HG02943 (cell line): Measurements from ENCODE around the gene HDAC11.
A peak's percentile ranks its signal among the peaks of the same experiment; 100 is the strongest.
"Not testable (repeated sequence)": the region's sequence is repeated elsewhere in the genome, so short reads cannot be mapped to it uniquely, and the experiment has no call there.

Source experiments
- ATAC-seq: cut with Tn5 transposase; IDR thresholded peaks from one replicate; pipeline ENCODE4 v1.9.1; 2021; ENCODE audit warnings: mild to moderate bottlenecking, low read depth, moderate library complexity; ENCODE audit not compliant: unreplicated experiment

The HDAC11 gene

DNA sequence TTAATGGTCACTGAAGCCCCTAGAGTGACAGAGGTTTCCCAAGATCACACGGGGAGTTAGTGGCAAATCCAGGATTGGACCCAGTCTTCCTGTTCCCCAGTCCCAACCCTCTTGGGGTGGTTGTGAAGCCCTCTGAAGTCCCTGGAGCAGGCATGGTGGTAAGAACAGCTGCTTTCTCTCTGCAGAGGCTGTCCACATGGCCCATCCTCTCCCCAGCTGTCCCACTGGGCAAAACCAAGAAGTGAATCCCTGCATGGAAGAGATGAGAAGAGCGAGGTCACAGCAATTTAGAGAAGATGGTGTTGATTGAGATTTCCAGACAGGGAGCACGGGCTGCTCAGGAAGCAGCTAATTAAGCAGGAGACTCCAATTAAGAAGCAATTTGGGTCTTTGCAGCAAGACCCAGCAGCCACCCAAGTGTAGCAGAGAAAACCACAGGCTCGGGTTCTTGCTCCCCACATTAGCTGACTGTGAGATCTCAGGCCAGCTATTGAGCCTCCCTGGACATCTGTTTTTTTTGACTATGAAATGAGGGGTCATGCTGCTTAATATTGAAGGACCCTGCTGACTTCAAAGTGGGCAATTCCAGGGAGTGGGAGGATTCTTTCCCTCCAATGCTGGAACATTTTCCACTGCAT is 14.8 kb upstream of the HDAC11 start:
- no peak for ATAC-seq

DNA sequence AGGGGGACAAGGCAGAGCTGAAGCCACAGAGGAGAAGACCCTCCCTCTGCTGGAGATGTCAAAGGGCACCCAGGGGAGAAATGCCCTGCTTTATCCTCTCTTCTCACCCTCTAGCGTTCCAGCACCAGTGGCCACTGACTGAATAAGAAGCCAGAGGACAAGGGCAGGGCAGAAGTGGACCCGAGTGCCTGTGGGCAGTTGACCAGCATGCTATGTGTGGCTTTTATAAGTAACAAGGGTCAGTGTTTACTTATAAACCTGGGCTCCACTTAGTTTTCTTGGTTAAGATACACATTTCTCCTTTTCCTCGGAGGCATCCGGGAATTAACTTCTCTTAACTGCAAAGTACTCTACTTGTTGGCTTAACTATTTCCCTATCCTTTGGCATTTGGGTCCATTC is 13.3 kb upstream of the HDAC11 start:
- ATAC-seq = no peak

DNA sequence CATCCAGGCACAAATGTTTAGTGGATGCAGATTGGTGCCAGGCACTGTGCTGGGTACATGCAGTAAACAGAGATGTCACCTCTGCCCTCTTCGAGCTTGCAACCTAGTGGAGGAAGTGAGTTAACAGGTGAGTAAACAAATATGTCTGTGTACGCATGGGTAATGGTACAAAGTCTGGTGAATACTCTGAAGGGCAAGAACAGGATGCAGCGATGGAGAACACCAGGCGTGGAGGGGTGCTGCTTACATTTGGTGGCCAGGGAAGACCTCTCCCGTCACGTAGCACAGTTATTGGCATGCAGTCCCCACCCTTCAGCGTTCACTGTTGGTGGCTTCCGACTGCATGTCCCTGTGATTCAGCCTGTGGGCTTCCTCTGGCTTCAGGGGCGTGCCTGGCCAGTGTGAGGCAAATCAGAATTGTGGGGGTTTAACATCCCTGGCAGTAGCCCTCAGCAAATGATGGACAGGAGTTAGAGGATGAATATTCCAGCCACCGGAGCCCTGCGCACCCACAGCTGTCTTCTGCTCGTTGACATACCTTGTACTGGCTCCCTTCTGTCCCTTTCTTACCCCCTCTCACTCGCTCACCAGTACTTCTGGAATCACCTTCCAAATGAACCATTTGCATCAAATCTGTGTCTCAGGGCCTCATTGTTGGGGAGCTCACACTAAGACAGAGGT is 9.1 kb upstream of the HDAC11 start:
- no peak for ATAC-seq

DNA sequence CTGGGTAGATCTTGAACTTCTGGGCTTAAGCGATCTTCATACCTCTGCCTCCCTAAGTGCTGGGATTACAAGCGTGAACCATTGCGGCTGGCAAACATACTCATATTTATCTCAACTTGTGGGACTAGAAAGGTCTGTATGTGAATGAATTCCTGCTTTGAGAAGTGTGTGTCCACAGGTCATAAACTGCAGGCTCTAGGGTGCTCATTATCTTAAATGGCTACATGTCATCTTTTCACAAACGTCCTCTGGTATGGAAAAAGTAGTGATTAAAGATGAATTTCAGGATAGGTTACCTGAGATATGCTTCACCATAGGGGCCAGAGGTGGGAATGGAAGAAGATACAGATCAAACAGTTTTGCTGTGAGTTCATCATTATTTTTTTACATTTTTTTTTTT is 7.8 kb upstream of the HDAC11 start:
- ATAC-seq = no peak

DNA sequence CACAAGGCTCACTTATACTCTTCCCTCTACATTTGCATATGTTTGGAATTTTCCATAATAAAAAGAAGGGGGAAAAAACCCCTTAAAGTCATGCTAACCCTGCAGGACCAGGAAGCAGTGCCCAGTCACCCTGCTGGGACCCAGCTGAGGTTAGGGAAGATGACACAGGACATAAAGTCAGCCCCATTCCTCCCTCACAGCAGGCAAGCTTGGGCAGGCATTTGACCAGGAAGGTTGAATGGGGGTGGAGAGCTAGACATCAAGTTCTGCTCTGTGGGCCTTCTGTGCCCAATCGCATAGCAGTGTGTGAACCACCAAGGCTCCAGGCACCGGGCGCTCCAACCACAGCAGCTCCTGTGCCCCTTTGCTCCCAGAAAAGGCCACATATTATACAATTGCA is 7.1 kb upstream of the HDAC11 start:
- ATAC-seq = no peak

DNA sequence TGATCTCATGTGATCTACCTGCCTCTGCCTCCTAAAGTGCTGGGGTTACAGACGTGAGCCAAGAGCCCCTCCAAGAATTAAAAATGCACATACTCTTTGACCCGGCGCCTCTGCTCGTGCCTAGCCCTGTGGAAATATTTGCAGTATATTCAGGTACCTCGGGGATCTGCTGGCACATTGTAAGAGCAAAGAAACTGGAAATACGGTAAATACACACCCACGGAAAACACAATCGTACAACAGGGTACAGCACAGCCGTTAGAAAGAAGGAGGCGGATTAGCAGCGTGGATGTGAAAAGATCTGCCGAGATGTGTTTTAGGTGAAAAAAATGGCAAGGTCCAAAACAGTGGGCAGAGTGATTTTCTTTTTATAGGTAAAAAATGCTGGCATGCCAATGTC is 6.1 kb upstream of the HDAC11 start:
- ATAC-seq = no peak

DNA sequence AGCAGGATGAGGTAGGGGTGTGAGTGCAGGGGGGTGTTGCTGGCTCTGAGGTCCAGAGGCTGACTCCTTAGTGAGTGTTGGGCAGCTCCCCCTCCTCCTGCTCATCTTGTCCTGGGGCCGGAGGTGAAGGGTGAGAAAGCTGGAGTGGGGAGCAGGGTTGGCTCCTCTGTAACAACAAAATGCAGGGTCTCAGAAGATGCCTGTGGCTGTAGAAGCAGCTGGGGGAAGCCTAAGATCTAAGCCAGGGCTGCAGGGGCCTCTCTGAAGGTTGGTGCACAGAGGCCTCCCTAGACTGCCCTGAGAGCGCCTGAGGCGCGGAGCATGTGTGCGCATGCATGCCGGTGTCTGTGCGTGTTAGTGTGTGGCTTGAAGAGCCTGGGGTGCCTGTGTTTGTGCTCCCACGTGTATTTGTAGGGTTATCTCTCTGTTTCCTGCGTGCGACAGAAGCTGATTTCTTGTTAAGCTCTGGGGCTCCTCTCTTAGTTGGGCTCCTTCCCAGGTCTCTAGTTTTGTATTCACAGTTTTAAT is 5.3 kb upstream of the HDAC11 start:
- no peak for ATAC-seq

DNA sequence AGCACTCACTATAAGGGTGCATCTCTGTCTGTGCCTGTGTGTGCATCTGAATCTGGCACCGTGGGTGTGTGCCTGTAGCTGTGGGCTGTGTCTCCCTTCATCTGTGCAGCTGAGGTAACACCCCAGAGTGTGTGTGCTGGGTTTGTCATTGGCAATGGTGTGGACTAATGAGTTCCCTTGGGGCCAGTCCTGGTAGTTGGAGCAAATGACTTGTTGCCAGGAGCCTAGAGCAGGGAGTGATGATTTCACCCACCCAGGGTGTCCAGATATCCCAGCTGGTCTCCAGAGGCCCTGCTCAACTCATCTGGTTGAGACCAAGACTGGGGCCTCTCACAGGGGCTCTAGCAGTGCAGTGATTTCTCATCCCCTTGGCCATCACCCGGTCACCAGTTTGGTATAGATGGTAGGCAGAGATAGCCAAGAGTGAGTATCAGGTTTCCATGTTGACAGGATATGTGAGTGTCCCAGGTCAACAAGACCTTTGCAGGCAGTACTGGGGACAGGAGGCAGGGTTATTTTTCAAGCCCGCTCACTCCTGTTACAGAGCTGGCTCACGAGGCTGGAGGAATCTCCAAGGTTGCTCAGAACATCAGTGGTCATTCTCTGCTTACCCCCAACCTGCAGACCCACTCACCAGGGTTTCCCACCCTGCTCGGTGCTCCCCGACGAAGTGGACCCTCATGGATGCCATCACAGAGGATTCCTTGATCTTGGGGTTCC is 4.1 kb upstream of the HDAC11 start:
- no peak for ATAC-seq

DNA sequence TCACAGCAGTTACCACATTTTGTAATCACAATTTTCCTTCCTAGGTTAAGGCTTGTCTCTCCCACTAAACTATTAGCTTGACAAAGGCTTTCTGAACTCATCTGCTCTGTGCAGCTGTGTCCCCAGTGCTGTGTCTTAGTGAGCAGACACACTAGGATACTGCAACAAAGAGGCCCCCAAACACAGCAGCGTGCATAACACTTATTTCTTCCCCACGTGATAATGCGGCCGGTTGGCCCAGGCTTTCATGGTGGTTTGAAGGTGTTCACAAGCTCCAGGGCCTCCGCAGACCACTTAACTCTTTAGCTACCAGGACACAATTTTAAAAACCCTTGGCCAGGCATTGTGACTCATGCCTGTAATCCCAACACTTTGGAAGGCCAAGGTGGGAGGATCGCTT is 2.2 kb upstream of the HDAC11 start:
- ATAC-seq = no peak

DNA sequence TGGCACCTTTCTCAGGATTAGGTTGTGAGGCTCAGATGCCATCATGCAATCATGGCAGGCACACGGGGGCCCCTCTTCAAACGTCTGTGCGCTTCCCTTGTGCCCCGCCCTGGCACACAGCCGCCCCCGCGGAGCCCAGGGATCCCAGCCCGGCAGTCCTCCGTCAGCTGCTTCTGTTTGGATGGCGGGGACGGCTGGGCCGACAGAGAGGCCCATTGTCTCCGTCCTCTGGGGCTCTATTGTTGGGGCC is 849 bp upstream of the HDAC11 start:
- ATAC-seq = no peak

DNA sequence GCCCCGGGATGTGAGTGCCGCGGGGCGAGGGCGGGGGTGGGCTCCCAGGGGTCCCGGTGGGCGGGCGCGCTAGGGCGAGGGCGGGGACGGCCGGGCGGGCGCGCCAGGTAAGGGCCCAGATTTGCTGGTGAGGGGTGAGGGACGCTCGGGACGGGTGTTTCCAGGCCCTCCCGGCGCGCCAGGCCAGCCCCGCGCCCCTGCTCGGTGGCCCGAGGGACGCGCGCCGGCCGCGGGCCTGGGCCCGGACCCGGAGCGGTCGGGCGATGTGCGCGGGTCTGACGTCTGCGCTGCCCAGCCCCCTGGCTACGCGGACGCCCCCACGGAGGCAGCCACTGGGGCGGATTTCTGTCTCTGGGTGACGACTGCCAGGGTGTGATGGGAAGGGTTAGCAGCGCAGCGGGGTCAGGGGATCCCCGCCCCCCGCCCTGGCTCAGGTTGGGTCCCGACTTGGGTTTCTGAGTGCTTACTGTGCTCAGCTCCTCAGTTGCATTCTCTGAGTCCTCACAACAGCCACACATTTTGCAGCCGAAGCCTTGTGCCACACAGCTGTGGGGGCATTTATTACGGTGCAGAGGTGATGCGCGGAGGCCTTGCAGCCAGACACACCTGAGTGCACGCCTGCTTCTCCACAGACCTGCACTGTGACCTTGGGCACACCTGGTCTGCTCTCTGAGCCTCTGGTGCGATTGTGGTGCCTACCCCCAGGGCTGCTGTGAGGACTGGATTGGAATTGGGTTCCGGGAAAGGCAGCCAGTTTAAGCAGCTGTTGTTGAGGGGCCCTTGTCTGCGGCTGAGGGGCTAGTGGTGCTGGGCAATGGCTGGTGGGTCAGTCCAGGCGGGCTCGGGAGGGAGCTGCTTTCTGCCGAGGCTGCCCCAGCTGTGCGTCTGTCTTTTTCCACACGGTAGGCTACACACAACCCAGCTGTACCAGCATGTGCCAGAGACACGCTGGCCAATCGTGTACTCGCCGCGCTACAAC is 523 bp downstream of the HDAC11 start:
- ATAC-seq = peak; percentile 29

DNA sequence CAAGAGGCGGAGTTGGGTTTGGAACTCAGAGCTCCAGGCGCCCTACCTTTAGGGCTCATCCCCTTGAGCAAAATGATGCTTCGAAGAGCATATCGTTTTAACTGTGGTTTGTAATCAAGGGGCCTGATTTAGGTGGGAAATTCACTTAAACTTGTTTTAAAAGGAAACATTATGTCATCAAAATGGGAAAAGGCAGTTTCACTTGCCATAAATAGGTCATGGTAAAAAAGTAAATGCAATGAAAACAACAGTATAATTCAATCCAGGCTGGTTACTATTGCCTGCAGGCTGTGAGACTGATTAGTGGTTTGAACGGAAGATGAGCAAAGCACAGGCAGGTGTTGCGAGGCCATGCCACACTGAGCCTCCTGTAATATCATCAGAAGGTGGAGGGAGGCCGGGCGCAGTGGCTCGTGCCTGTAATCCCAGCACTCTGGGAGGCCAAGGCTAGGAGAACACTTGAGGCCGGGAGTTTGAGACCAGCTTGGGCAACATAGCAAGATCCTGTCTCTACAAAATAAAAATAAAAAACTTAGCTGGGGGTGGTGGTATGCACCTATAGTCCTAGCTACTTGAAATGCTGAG is 2.1 kb downstream of the HDAC11 start:
- no peak for ATAC-seq

DNA sequence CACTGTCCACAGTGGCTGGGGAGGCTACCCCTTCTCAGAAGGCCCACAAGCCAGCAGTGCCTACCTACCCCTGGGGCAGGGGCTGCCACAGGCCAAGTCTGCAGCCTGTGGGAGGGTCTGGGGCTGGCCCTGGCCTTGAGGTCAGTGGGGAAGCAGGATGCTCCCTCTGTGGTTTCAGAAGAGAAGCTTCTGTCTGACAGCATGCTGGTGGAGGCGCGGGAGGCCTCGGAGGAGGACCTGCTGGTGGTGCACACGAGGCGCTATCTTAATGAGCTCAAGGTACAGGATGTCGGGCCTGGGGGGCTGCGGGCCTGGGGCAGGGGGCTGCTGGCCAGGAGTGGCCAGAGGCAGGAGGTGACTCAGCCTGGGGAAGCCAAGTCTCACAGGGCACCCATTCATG is 3.2 kb downstream of the HDAC11 start:
- ATAC-seq = no peak

DNA sequence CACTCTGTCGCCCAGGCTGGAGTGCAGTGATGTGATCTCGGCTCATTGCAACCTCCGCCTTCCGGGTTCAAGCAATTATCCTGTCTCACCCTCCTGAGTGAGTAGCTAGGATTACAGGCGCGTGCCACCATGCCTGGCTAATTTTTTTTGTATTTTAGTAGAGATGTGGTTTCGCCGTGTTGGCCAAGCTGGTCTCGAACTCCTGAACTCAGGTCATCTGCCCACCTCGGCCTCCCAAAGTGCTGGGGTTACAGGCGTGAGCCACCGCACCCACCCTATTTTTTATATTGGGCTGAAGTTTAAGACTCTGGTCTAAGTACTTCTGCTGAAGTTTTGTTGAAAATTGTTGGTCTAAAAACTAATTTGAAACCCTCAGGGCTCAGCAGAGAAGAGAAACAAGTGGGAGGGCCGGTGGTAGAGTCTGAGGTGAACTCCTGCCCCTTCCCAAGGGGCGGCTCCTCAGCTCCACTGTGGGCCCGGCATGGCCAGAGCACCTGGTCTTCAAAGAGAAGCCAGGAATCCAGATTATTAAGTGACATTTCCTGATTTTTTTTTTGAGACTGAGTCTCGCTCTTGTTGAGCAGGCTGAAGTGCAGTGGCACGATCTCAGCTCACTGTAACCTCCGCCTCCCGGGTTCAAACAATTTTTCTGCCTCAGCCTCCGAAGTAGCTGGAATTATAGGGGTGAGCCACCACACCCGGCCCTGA is 4.0 kb downstream of the HDAC11 start:
- no peak for ATAC-seq

DNA sequence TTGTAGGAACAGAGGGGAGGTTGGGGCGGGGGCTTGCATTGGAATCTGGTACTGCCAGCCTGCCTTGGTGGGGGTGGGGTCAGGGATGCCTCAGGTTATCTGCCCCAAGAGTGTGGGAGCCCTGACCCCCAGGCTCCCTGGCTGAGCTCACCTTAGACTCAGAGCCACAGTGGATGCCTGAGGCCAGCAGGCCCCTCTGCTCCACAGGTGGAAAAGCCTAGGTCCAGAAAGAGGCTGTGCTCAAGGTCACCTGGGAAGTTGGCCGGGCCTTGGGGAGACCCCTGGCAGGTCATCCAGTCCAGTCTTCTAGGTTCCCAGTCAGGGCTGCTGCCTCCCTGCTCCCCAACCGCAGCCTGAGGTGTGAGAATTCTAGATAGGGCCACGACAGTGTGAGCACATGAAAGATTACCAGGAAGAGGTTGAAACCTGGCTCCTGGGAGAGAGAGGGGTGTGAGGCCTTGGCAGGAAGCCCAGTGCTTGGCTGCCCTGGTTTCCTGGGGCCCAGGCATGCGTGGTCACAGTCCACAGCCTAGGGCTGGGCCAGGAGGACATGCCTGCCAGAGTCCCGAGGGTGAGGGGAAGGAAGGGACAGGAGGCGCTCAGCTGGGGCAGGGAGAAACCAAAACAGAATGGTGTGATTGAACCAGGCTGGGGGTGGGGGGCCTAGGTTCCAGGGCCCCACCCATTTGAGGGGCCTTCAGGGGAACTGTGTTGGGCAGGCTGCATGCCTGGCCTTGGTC is 4.9 kb downstream of the HDAC11 start:
- ATAC-seq = no peak

DNA sequence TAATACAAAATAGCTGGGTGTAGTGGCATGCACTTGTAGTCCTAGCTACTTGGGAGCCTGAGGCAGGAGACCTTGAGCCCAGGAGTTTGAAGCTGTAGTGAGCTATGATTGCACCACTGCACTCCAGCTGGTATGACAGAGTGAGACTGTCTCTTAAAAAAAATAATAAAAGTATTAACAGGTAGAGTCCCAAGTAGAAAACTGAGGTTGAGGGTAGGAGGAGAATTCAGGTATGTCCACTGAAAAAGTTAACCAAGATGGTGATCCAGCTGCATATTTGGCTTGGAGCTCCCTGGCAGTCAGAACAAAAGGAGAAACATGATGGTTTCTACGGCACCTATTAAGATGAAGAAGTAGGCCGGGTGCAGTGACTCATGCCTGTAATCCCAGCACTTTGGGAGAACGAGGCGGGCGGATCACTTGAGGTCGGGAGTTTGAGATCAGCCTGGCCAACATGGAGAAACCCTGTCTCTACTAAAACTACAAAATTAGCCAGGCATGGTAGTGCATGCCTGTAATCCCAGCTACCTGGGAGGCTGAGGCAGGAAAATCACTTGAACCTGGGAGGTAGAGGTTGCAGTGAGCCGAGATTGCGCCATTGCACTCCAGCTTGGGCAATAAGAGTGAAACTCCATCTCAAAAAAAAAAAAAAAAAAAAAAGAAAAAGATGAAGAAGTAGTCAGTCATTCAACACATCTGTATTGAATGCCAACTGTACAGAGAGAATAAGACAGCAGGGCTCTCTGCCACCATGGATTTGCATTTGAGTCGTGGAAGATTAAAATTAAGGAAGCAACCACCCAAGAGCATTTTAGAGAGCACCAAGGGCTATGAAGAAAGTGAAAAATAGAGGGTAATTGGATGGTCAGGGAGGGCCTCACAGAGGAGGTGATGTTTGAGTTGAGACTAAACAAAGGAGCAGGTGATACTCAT is 5.8 kb downstream of the HDAC11 start:
- ATAC-seq = not testable (repeated sequence)

DNA sequence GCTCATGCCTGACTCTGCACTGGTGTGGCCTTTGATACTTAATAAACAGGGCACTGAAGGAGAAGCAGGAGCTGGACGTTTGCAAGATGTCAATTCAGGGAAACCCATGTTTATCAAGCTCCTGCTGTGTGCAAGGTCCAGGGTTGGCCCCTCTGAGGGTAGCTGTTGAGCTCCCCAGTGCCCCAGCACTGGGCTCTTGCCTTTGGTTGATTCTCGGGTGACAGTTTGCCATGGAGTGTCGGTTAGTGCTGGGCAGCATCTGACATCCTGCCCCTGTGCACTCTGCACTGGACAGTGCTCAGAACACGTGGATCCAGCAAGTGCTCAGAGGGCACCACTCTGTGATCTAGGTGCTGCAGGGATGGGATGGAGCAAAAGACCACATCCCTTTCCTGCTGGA is 7.3 kb downstream of the HDAC11 start:
- ATAC-seq = no peak
